Naive thymus-derived CD8-positive, alpha-beta T cell (primary cell): ENCODE results near the gene GTF2I. TPM values are rescaled to one million over a fixed set of nuclear protein-coding genes. Genes with fewer than 3 reads are reported as not detected.
A peak's percentile ranks its signal among the peaks of the same experiment; 100 is the strongest.
"Not testable (repeated sequence)": the region's sequence is repeated elsewhere in the genome, so short reads cannot be mapped to it uniquely, and the experiment has no call there.

ENCODE experiments used
- ATAC-seq, 2 donors: fragments of 150-1000 bp; cut with Tn5 transposase in 1 of 2; sonication (Bioruptor Pico), chemical (Tn5 transposase) in 1 of 2; 1 replicate in 1 of 2; 2 replicates in 1 of 2; pipeline ENCODE4 v1.10.0; 2021; ENCODE audit warnings: mild to moderate bottlenecking in 2 of 2, moderate library complexity in 2 of 2
- POLR2A ChIA-PET: fragments of 350-600 bp; sonication (Branson Sonifier 250); formaldehyde crosslinking; loops from one replicate; lab custom pipeline; 2021; ENCODE audit warnings: antibody characterized with exemption; lab: Charles Lee
- DNase-seq, 10 donors: peaks; one replicate each; pipeline versions ENCODE4 v3.0.0 to v3.0.0-alpha.2; 2020 to 2022
- H3K27ac Mint-ChIP-seq, 10 donors: one replicate each; pipeline ENCODE4 v1.8.0; 2020 to 2022; ENCODE audit warnings: mild to moderate bottlenecking in 10 of 10, mixed read lengths in 10 of 10, moderate library complexity in 4 of 10, inconsistent platforms in 1 of 10
- H3K27me3 Mint-ChIP-seq, 5 donors: one replicate each; pipeline ENCODE4 v1.8.0; 2021 to 2022; ENCODE audit warnings: mixed read lengths in 5 of 5
- H3K36me3 Mint-ChIP-seq, 3 donors: one replicate each; pipeline ENCODE4 v1.8.0; 2020 to 2022; ENCODE audit warnings: mixed read lengths in 3 of 3, mild to moderate bottlenecking in 2 of 3, inconsistent platforms in 1 of 3
- H3K4me1 Mint-ChIP-seq, 4 donors: one replicate each; pipeline ENCODE4 v1.8.0; 2021 to 2022; ENCODE audit warnings: mixed read lengths in 4 of 4
- H3K4me3 Mint-ChIP-seq, 10 donors: one replicate each; pipeline ENCODE4 v1.8.0; 2020 to 2022; ENCODE audit warnings: mild to moderate bottlenecking in 10 of 10, mixed read lengths in 10 of 10, moderate library complexity in 6 of 10, inconsistent platforms in 1 of 10
- H3K9me3 Mint-ChIP-seq, 9 donors: one replicate each; pipeline ENCODE4 v1.8.0; 2020 to 2022; ENCODE audit warnings: mixed read lengths in 9 of 9, mild to moderate bottlenecking in 3 of 9, inconsistent platforms in 1 of 9, moderate library complexity in 1 of 9
- polyA plus RNA-seq, 3 donors: library from polyadenylated mRNA; unstranded; fragments of 300-500 nt; fragmentation: Illumina TruSeq; gene quantifications; one replicate each; pipeline ENCODE4 v1.2.3, GENCODE V29; 2021
- total RNA-seq, 8 experiments: library from RNA in 2 of 8; stranded (reverse) in 2 of 8; gene quantifications; one replicate each; pipeline ENCODE4 v1.2.3 and lab custom pipeline; 2021 to 2026

Gene GTF2I
- total and polyA plus RNA-seq, 5 experiments from 2014 or later = 55.4 to 206 (median 78.6) TPM

DNA sequence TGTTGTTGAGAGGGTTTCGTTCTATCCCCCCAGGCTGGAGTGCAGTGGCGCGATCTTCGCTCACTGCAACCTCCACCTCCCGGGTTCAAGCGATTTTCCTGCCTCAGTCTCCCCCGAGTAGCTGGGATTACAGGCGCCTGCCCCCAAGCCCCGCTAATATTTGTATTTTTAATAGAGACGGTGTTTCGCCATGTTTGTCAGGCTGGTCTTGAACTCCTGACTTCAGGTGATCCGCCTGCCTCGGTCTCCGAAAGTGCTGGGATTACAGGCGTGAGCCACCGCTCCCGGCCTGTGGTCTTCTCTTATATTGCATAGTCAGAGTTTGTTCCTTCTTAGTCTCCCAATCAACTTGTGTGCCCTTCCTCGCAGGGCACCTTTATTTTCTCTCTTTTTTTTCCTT lies 2.7 kb downstream of the GTF2I start:
- POLR2A ChIA-PET = interaction anchor here (0.7 to 1.2 kb wide), 4 partner anchors 11 to 1201 kb away, joined by 3 to 6 read pairs (median 4); no protein-coding TSS in a partner anchor
- not testable (repeated sequence) for ATAC-seq, DNase-seq, H3K27me3 Mint-ChIP-seq, H3K9me3 Mint-ChIP-seq
- Mint-ChIP-seq H3K4me3 (peak overlapping the region; percentile 75 to 91 (median 83)), H3K4me1 (peaks cover 24 to 73% (median 61%) of the 10 kb centered on the region in 4 donors), H3K27ac (peak overlapping the region; percentile 77 to 93 (median 90)), H3K36me3 (peaks cover 0 to 12% (median 2%) of the 10 kb centered on the region in 3 donors)

DNA sequence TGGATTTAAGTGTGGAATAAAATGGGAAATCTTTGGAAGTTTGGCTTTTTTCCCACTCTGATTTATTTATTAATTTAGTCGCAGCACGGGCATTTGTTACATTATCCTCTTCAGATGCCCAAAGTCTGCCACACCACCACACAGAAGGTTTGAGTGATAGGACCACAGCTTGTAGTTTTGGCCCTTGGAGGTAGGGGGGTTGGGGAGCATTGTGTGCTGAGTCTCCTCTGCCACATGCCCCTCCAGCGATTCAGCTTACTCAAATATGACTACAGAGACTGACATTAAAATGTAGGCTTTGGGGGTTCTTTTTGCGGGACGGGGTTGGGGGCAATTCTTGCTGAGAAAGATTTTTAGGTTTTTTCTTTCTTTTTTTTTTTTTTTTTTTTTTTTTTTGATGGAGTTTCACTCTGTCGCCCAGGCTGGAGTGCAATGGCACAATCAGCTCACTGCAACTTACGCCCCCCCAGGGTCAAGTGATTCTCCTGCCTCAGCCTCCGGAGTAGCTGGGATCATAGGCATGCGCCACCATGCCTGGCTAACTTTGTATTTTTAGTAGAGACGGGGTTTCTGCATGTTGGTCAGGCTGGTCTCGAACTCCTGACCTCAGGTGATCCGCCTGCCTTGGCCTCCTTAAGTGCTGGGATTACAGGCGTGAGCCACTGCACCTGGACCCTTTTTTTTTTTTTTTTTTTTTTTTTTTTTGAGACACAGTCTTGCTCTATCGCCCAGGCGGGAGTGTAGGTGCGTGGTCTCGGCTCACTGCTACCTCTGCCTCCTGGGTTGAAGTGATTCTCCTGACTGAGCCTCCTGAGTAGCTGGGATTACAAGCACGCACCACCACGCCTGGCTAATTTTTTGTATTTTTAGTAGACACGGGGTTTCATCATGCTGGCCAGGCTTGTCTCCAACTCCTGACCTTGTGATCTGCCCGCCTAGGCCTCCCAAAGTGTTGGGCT lies 4.6 kb downstream of the GTF2I start:
- not testable (repeated sequence) for H3K9me3 Mint-ChIP-seq, ATAC-seq, H3K27me3 Mint-ChIP-seq
- Mint-ChIP-seq H3K4me1 (peaks cover 23 to 74% (median 56%) of the 10 kb centered on the region in 4 donors), H3K36me3 (peaks cover 0 to 30% (median 4%) of the 10 kb centered on the region in 3 donors), H3K27ac (peak overlapping the region in 9 of 10 donors; percentile 52 to 93 (median 84)), H3K4me3 (peak overlapping the region in 8 of 10 donors; percentile 11 to 85 (median 74))
- POLR2A ChIA-PET = interaction anchor here (0.5 to 0.6 kb wide), 2 partner anchors 15 to 27 kb away, joined by 3 to 7 read pairs; no protein-coding TSS in a partner anchor
- peak in 1 of 10 donors; percentile 7 for DNase-seq

DNA sequence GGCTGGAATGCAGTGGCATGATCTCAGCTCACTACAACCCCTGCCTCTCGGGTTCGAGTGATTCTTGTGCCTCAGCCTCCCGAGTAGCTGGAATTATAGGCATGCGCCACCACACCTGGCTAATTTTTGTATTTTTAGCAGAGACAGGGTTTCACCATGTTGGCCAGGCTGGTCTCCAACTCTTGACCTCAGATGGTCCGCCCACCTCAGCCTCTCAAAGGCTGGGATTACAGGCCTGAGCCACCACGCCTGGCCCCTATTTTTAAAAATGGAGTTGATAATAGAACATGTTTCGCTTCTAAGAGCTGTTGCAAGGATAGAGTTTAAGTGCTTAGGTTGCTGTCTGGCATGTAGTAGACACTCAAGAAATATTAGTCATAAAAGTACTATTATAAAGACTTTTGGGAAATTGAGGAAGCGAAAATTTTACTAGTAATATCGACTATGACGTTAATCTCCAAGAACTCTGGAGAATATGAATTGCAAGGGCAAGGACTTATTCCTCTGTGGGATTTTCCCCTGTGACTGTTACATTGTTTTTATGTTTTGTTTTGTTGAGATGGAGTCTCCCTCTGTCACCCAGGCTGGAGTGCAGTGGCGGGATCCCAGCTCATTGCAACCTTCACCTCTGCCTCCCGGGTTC lies 7.9 kb downstream of the GTF2I start:
- no peaks in the 10 kb centered on the region for H3K27me3 Mint-ChIP-seq
- H3K9me3 Mint-ChIP-seq = no peaks in the 10 kb centered on the region
- ATAC-seq (no peak), DNase-seq (no peak)
- peak overlapping the region in 5 of 10 donors; percentile 14 to 63 (median 46) for H3K27ac Mint-ChIP-seq
- peaks cover 0 to 47% (median 4%) of the 10 kb centered on the region in 3 donors for H3K36me3 Mint-ChIP-seq
- peaks cover 24 to 82% (median 61%) of the 10 kb centered on the region in 4 donors for H3K4me1 Mint-ChIP-seq
- POLR2A ChIA-PET = interaction anchor here (0.6 kb wide), 1 partner anchor 39 kb away, joined by 3 read pairs; no protein-coding TSS in a partner anchor
- H3K4me3 Mint-ChIP-seq = no peak overlapping the region

DNA sequence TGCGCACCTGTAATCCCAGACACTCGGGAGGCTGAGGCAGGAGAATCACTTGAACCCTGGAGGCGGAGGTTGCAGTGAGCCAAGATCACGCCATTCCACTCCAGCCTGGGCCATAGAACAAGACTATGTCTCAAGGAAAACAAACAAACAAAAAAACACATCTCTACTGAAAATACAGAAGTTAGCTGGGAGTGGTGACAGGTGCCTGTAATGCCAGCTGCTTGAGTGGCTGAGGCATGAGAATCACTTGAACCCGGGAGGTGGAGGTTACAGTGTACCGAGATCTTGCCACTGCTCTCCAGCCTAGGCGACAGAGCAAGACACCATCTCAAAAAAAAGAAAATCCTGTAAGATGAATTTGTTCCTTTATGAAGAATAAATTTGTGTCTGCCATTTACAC lies 9.5 kb downstream of the GTF2I start:
- Mint-ChIP-seq H3K36me3 (peaks cover 0 to 49% (median 4%) of the 10 kb centered on the region in 3 donors), H3K4me1 (peaks cover 15 to 79% (median 54%) of the 10 kb centered on the region in 4 donors), H3K4me3 (peak overlapping the region in 2 of 10 donors; percentile 11 to 22), H3K27ac (peak overlapping the region in 9 of 10 donors; percentile 25 to 85 (median 75))
- not testable (repeated sequence) for H3K27me3 Mint-ChIP-seq, ATAC-seq, DNase-seq, H3K9me3 Mint-ChIP-seq
- POLR2A ChIA-PET = interaction anchor here (1.2 kb wide), 1 partner anchor 8 kb away, joined by 4 read pairs; no protein-coding TSS in a partner anchor

DNA sequence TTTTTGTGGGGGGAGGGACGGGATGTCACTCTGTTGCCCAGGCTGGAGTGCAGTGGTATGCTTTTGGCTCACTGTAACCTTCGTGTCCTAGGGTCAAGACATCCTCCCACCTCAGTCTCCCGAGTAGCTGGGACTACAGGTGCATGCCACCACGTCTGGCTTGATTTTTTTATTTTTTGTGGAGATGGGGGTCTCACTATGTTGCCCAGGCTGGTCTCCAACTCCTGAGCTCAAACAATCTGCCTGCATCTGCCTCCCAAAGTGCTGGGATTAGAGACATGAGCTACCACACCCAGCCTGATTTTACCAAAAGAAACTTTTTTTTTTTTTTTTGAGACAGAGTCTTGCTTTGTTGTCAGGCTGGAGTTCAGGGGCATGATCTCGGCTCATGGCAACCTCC lies 10.0 kb downstream of the GTF2I start:
- H3K9me3 Mint-ChIP-seq, DNase-seq, H3K27me3 Mint-ChIP-seq, ATAC-seq: not testable (repeated sequence)
- POLR2A ChIA-PET = interaction anchor here (1.2 kb wide), 1 partner anchor 9 kb away, joined by 4 read pairs; no protein-coding TSS in a partner anchor
- peaks cover 15 to 79% (median 55%) of the 10 kb centered on the region in 4 donors for H3K4me1 Mint-ChIP-seq
- H3K36me3 Mint-ChIP-seq = peaks cover 0 to 52% (median 4%) of the 10 kb centered on the region in 3 donors
- peak overlapping the region in 8 of 10 donors; percentile 40 to 80 (median 70) for H3K27ac Mint-ChIP-seq
- peak overlapping the region in 2 of 10 donors; percentile 11 to 20 for H3K4me3 Mint-ChIP-seq

DNA sequence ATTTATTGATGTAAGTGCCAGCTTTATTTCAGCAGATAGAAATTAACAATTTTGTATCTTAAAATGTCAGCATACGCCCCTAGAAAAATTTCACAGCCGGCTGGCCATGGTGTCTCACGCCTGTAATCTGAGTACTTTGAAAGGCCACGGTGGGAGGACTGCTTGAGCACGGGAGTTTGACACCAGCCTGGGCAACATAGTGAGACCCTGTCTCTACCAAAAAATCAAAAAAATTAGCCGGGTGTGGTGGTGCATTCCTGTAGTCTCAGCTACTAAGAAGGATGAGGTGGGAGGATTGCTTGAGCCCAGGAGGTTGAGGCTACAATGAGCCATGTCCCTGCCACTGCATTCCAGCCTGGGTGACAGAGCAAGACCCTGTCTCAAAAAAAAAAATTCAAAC lies 14.1 kb downstream of the GTF2I start:
- H3K36me3 Mint-ChIP-seq = peaks cover 0 to 52% (median 0%) of the 10 kb centered on the region in 3 donors
- H3K27ac Mint-ChIP-seq = peak overlapping the region in 4 of 10 donors; percentile 43 to 83 (median 64)
- DNase-seq (no peak), ATAC-seq (no peak)
- no peak overlapping the region for H3K4me3 Mint-ChIP-seq
- no peaks in the 10 kb centered on the region for H3K9me3 Mint-ChIP-seq
- no peaks in the 10 kb centered on the region for H3K27me3 Mint-ChIP-seq
- H3K4me1 Mint-ChIP-seq = peaks cover 11 to 76% (median 42%) of the 10 kb centered on the region in 4 donors
- POLR2A ChIA-PET = interaction anchor here (1.2 to 1.4 kb wide), 2 partner anchors 12 to 14 kb away, joined by 4 to 6 read pairs; partner anchors contain the start of gene GTF2I

DNA sequence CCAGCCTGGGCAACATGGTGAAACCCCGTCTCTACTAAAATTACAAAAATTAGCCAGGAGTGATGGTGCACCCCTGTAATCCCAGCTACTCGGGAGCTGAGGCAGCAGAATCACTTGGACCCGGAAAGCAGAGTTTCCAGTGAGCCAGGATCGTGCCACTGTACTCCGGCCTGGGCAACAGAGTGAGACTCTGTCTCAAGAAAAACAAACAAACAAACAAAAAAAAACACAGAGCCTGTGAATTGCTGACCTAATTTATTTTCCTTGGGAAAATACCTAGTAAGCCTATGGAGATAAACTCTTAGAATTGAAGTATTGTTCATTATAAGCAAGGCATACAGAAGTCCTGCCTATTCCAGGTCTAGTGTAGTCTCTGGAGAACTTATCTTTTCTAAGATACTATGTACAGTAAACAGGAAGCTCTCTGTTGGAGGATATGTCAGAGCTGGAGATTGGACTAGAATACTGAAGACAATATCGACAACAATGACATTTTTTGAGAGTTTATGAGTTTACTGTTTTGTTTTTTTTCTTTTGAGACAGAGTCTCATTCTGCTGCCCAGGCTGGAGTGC lies 14.9 kb downstream of the GTF2I start:
- POLR2A ChIA-PET = interaction anchor here (0.6 kb wide), 1 partner anchor 1583 kb away, joined by 4 read pairs; no protein-coding TSS in a partner anchor
- H3K27me3 Mint-ChIP-seq = no peaks in the 10 kb centered on the region
- H3K9me3 Mint-ChIP-seq = no peaks in the 10 kb centered on the region
- H3K4me3 Mint-ChIP-seq = no peak overlapping the region
- ATAC-seq (no peak), DNase-seq (no peak)
- peak overlapping the region in 6 of 10 donors; percentile 39 to 72 (median 54) for H3K27ac Mint-ChIP-seq
- peaks cover 7 to 73% (median 38%) of the 10 kb centered on the region in 4 donors for H3K4me1 Mint-ChIP-seq
- peaks cover 0 to 49% (median 0%) of the 10 kb centered on the region in 3 donors for H3K36me3 Mint-ChIP-seq

DNA sequence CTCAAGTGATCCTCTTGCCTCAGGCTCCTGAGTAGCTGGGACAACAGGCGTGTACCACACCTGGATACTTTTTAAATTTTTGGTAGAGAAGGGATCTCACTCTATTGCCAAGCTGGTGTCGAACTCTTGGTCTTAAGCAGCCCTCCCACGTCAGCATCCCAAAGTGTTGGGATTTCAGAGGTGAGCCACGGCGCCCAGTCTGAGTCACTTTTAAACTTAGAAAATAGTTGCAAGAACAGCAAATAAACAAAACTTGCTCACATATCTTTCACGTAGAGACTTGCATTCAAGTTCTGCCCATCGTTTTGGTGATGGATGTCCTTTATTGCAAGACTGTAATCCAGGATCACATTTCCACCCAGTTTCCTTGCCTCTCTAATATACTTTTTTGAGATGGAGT lies 16.6 kb downstream of the GTF2I start:
- no peaks in the 10 kb centered on the region for H3K27me3 Mint-ChIP-seq
- POLR2A ChIA-PET = interaction anchor here (0.7 kb wide), 1 partner anchor 13 kb away, joined by 5 read pairs; no protein-coding TSS in a partner anchor
- no peak overlapping the region for H3K4me3 Mint-ChIP-seq
- H3K27ac Mint-ChIP-seq = peak overlapping the region in 3 of 10 donors; percentile 0 to 51 (median 9)
- ATAC-seq (no peak), DNase-seq (no peak)
- H3K36me3 Mint-ChIP-seq = peaks cover 0 to 49% (median 0%) of the 10 kb centered on the region in 3 donors
- no peaks in the 10 kb centered on the region for H3K9me3 Mint-ChIP-seq
- H3K4me1 Mint-ChIP-seq = peaks cover 5 to 63% (median 34%) of the 10 kb centered on the region in 4 donors

GRCh38 chr7:74682829-74683228 lies 25.3 kb downstream of the GTF2I start:
- H3K27ac Mint-ChIP-seq = peak overlapping the region in 8 of 10 donors; percentile 1 to 68 (median 44)
- peaks cover 0 to 32% (median 8%) of the 10 kb centered on the region in 3 donors for H3K36me3 Mint-ChIP-seq
- H3K27me3 Mint-ChIP-seq = no peaks in the 10 kb centered on the region
- peaks cover 14 to 67% (median 40%) of the 10 kb centered on the region in 4 donors for H3K4me1 Mint-ChIP-seq
- peak overlapping the region in 1 of 10 donors; percentile 6 for H3K4me3 Mint-ChIP-seq
- POLR2A ChIA-PET = interaction anchor here (0.6 kb wide), 1 partner anchor 22 kb away, joined by 4 read pairs; no protein-coding TSS in a partner anchor
- DNase-seq (no peak), ATAC-seq (no peak)
- no peaks in the 10 kb centered on the region for H3K9me3 Mint-ChIP-seq

DNA sequence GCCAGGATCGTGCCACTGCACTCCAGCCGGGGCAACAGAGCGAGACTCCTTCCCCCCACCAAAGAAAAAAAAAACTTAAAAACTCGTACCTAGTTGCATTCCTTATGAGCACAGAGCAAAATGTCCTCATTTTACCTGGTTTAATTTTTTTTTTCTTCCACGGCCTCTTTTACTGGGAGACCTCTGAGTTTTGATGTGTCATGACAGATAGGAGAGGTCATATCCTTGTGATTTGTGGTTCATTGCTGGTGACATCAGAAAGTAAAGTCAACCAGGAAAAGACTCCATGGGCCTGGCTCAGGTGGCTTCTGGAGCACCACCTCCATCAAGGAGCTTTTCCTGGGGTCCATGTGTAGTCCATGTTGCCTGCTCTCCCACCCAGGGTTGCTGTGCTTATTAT lies 26.3 kb downstream of the GTF2I start:
- no peak overlapping the region for H3K4me3 Mint-ChIP-seq
- H3K9me3 Mint-ChIP-seq = no peaks in the 10 kb centered on the region
- peak overlapping the region in 9 of 10 donors; percentile 2 to 83 (median 63) for H3K27ac Mint-ChIP-seq
- H3K4me1 Mint-ChIP-seq = peaks cover 17 to 63% (median 40%) of the 10 kb centered on the region in 4 donors
- POLR2A ChIA-PET = no interaction called here
- H3K36me3 Mint-ChIP-seq = peaks cover 0 to 28% (median 11%) of the 10 kb centered on the region in 3 donors
- H3K27me3 Mint-ChIP-seq = no peaks in the 10 kb centered on the region
- DNase-seq = no peak
- ATAC-seq = no peak

DNA sequence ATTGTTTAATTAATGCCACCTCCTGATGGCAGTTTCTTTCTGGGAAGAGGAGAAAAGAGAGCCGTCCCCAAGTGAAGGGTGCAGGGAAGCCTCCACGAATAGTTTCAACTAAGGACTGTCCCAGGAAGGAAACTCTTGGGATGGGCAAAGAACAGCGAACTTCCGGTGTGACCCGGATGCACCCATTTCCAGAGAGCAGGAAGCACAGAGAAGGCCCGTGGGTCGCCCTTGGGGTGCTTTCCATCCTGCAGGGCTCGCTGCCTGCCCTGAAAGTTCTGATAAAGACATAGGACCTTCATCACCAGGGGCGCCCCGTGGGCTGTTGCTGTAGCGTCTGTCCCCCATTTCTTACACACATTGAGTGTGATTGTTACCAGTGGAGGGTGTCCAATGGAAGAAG lies 27.0 kb downstream of the GTF2I start:
- Mint-ChIP-seq H3K4me1 (peaks cover 17 to 60% (median 38%) of the 10 kb centered on the region in 4 donors), H3K36me3 (peaks cover 0 to 31% (median 14%) of the 10 kb centered on the region in 3 donors), H3K4me3 (no peak overlapping the region), H3K27me3 (no peaks in the 10 kb centered on the region), H3K27ac (peak overlapping the region in 2 of 10 donors; percentile 40 to 60), H3K9me3 (no peaks in the 10 kb centered on the region)
- DNase-seq (no peak), ATAC-seq (no peak)
- POLR2A ChIA-PET = no interaction called here
